SK-N-SH (cell line): ENCODE data around the gene UGT1A4. TPM values are rescaled to one million over a fixed set of nuclear protein-coding genes. Genes with fewer than 3 reads are reported as not detected.

Experiments used
- CTCF ChIA-PET: fragments of 300-600, 350-600 bp; formaldehyde crosslinking; extraction: SDS; loops from one replicate; lab custom pipeline; 2021; lab: Yijun Ruan, JAX
- POLR2A ChIA-PET: fragments of 350-600 bp; sonication (Branson Sonifier 250); formaldehyde crosslinking; extraction: SDS; loops from one replicate; lab custom pipeline; 2020; ENCODE audit warnings: antibody characterized with exemption, inconsistent platforms; lab: Yijun Ruan, JAX
- DNase-seq: peaks from one replicate; pipeline ENCODE4 v3.0.0; 2012
- H2AFZ ChIP-seq: fragments of 200-600 bp; sonication (generic); 2 replicates; pipeline ENCODE4 v1.8.1; 2016; ENCODE audit warnings: antibody characterized with exemption, mild to moderate bottlenecking, low read depth
- H3F3A ChIP-seq: fragments of 200-600 bp; sonication (generic); replicated peaks from 2 replicates; pipeline ENCODE3; 2016; ENCODE audit warnings: antibody characterized with exemption, mild to moderate bottlenecking; ENCODE audit not compliant: insufficient read depth
- H3K27ac ChIP-seq, 2 experiments: fragments of 200-500 bp in 1 of 2; fragments of 200-600 bp in 1 of 2; sonication (Bioruptor generic) in 1 of 2; sonication (generic), shearing (Covaris generic) in 1 of 2; 2 replicates each; pipeline versions ENCODE4 v1.5.1 to v1.6.1; 2014 to 2016; ENCODE audit warnings: low read depth in 2 of 2, inconsistent platforms in 1 of 2, low read length in 1 of 2, mild to moderate bottlenecking in 1 of 2, mixed read lengths in 1 of 2
- H3K27me3 ChIP-seq: fragments of 200-600 bp; sonication (generic), shearing (Covaris generic); 2 replicates; pipeline ENCODE4 v1.6.1; 2016; ENCODE audit warnings: mixed run types; ENCODE audit not compliant: insufficient read depth
- H3K36me3 ChIP-seq, 2 experiments: fragments of 200-500 bp in 1 of 2; fragments of 200-600 bp in 1 of 2; sonication (Bioruptor generic) in 1 of 2; sonication (generic) in 1 of 2; replicated peaks in 1 of 2; 2 replicates each; pipeline versions ENCODE3 to v1.5.1; 2014 to 2016; ENCODE audit warnings: low read length in 1 of 2, mild to moderate bottlenecking in 1 of 2; ENCODE audit not compliant: insufficient read depth in 2 of 2, control insufficient read depth in 1 of 2
- H3K4me1 ChIP-seq, 2 experiments: fragments of 200-500 bp in 1 of 2; fragments of 200-600 bp in 1 of 2; sonication (Bioruptor generic) in 1 of 2; sonication (generic), shearing (Covaris generic) in 1 of 2; 2 replicates each; pipeline versions ENCODE4 v1.5.1 to v1.6.1; 2014 to 2016; ENCODE audit warnings: low read depth in 1 of 2, low read length in 1 of 2, mixed run types in 1 of 2; ENCODE audit not compliant: insufficient read depth in 2 of 2, control insufficient read depth in 1 of 2
- H3K4me2 ChIP-seq: fragments of 200-600 bp; sonication (generic), shearing (Covaris generic); 2 replicates; pipeline ENCODE4 v1.6.1; 2017; ENCODE audit warnings: mixed run types
- H3K4me3 ChIP-seq, 2 experiments: fragments of 200-500 bp in 1 of 2; fragments of 200-600 bp in 1 of 2; sonication (Bioruptor generic) in 1 of 2; sonication (generic), shearing (Covaris generic) in 1 of 2; 2 replicates each; pipeline versions ENCODE4 v1.5.1 to v1.8.1; 2014 to 2016; ENCODE audit warnings: low read depth in 2 of 2, inconsistent platforms in 1 of 2, low read length in 1 of 2, mild to moderate bottlenecking in 1 of 2, mixed read lengths in 1 of 2, moderate library complexity in 1 of 2
- H3K79me2 ChIP-seq: fragments of 200-600 bp; sonication (generic); 2 replicates; pipeline ENCODE4 v1.8.1; 2017; ENCODE audit warnings: mild to moderate bottlenecking; ENCODE audit not compliant: insufficient read depth
- H3K9ac ChIP-seq: fragments of 200-600 bp; sonication (generic); 2 replicates; pipeline ENCODE4 v1.6.1; 2017; ENCODE audit warnings: mixed run types
- H3K9me2 ChIP-seq: fragments of 200-600 bp; sonication (generic); 2 replicates; pipeline ENCODE4 v1.6.1; 2017; ENCODE audit warnings: mixed run types
- H3K9me3 ChIP-seq: fragments of 200-600 bp; sonication (generic); 2 replicates; pipeline ENCODE4 v1.6.1; 2017; ENCODE audit warnings: mixed run types, mild to moderate bottlenecking, moderate library complexity
- H4K20me1 ChIP-seq: fragments of 200-600 bp; sonication (generic); 2 replicates; pipeline ENCODE4 v1.6.1; 2017; ENCODE audit warnings: mild to moderate bottlenecking, mixed run types; ENCODE audit not compliant: insufficient read depth
- CHD2 ChIP-seq: fragments of 150-350 bp; IDR thresholded peaks from 2 replicates; pipeline ENCODE4 v1.6.1; 2018; ENCODE audit warnings: low read length; ENCODE audit not compliant: partially characterized antibody
- ELF1 ChIP-seq: IDR thresholded peaks from 2 replicates; pipeline ENCODE4 v1.4.0; 2012
- FOSL2 ChIP-seq: IDR thresholded peaks from 2 replicates; pipeline ENCODE4 v1.4.0; 2012; ENCODE audit warnings: low read depth, mild to moderate bottlenecking, moderate library complexity, borderline replicate concordance
- FOXM1 ChIP-seq: IDR thresholded peaks from 2 replicates; pipeline ENCODE4 v1.4.0; 2012; ENCODE audit warnings: low read depth, mild to moderate bottlenecking
- MEF2A ChIP-seq: IDR thresholded peaks from 2 replicates; pipeline ENCODE4 v1.4.0; 2012; ENCODE audit warnings: low read depth, borderline replicate concordance
- NFIC ChIP-seq: IDR thresholded peaks from 2 replicates; pipeline ENCODE4 v1.4.0; 2012; ENCODE audit warnings: borderline replicate concordance
- POLR2AphosphoS5 ChIP-seq: IDR thresholded peaks from 2 replicates; pipeline ENCODE4 v1.6.1; 2012; ENCODE audit warnings: low read depth, low read length
- RAD21 ChIP-seq: IDR thresholded peaks from 2 replicates; pipeline ENCODE4 v1.6.1; 2012; ENCODE audit warnings: mild to moderate bottlenecking, low read length
- RCOR1 ChIP-seq: fragments of 150-350 bp; IDR thresholded peaks from 2 replicates; pipeline ENCODE4 v1.6.1; 2017; ENCODE audit warnings: antibody characterized with exemption, low read length
- RFX5 ChIP-seq: IDR thresholded peaks from 2 replicates; pipeline ENCODE4 v1.6.1; 2012; ENCODE audit warnings: mild to moderate bottlenecking, improper control_type of control experiment, low read length
- RXRA ChIP-seq: IDR thresholded peaks from 2 replicates; pipeline ENCODE4 v1.4.0; 2012; ENCODE audit warnings: low read depth, mild to moderate bottlenecking, borderline replicate concordance
- SIN3A ChIP-seq: IDR thresholded peaks from 2 replicates; pipeline ENCODE4 v1.6.1; 2012; ENCODE audit warnings: low read depth, mild to moderate bottlenecking, low read length, moderate library complexity, borderline replicate concordance
- SMC3 ChIP-seq: IDR thresholded peaks from 2 replicates; pipeline ENCODE4 v1.6.1; 2012; ENCODE audit warnings: low read depth, low read length, improper control_type of control experiment
- TAF1 ChIP-seq: IDR thresholded peaks from 2 replicates; pipeline ENCODE4 v1.6.1; 2012; ENCODE audit warnings: low read depth, mild to moderate bottlenecking, low read length, moderate library complexity, borderline replicate concordance
- WGBS: methylation state at CpG from one replicate; pipeline ENCODE4 v1.1.6; 2017; ENCODE audit warnings: low lambda C conversion rate; 5-methylcytosine and 5-hydroxymethylcytosine counted together
- polyA plus RNA-seq, 3 experiments: library from polyadenylated mRNA; depleted of rRNA; stranded (reverse); fragments of >200 nt; gene quantifications; 2 replicates each; pipeline ENCODE4 v1.2.3, GENCODE V29; 2012
- TF ChIP-seq, protein P1 (sequence below): fragments of 150-350 bp; IDR thresholded peaks from 2 replicates; pipeline ENCODE4 v1.6.1; 2016; ENCODE audit warnings: mild to moderate bottlenecking, low read depth, low read length
- TF ChIP-seq, protein P2 (sequence below): IDR thresholded peaks from 2 replicates; pipeline ENCODE4 v1.4.0; 2012; ENCODE audit warnings: low read depth, borderline replicate concordance
- TF ChIP-seq, protein P3 (sequence below): fragments of 150-350 bp; IDR thresholded peaks from 2 replicates; pipeline ENCODE4 v1.6.1; 2017; ENCODE audit warnings: antibody characterized with exemption, low read length, low read depth, borderline replicate concordance

UGT1A4 gene
- polyA plus RNA-seq, 1 of the 3 experiments (the other 2 are of a cell fraction): not detected

DNA sequence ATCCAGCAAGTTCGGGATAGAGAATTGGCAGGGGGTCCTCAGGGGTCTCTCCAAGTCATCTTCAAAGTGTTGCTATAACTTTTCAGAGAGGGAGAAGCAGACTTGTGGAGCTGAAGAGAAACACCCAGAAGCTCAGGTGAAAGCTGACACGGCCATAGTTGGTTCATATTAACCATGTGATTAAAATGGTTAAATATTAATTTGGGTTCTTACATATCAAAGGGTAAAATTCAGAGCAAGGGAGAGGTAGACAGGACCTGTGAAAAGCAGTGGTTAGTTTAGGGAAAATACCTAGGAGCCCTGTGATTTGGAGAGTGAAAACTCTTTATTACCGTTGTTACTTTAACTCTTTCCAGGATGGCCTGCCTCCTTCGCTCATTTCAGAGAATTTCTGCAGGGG, 25.9 kb upstream of the UGT1A4 start, which contains the start of gene UGT1A6 (continued):
- TF ChIP-seq, protein P1, sequence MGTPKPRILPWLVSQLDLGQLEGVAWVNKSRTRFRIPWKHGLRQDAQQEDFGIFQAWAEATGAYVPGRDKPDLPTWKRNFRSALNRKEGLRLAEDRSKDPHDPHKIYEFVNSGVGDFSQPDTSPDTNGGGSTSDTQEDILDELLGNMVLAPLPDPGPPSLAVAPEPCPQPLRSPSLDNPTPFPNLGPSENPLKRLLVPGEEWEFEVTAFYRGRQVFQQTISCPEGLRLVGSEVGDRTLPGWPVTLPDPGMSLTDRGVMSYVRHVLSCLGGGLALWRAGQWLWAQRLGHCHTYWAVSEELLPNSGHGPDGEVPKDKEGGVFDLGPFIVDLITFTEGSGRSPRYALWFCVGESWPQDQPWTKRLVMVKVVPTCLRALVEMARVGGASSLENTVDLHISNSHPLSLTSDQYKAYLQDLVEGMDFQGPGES: no peak
- no peak for TF ChIP-seq CHD2
- no peak for TF ChIP-seq RXRA
- TF ChIP-seq, protein P2, sequence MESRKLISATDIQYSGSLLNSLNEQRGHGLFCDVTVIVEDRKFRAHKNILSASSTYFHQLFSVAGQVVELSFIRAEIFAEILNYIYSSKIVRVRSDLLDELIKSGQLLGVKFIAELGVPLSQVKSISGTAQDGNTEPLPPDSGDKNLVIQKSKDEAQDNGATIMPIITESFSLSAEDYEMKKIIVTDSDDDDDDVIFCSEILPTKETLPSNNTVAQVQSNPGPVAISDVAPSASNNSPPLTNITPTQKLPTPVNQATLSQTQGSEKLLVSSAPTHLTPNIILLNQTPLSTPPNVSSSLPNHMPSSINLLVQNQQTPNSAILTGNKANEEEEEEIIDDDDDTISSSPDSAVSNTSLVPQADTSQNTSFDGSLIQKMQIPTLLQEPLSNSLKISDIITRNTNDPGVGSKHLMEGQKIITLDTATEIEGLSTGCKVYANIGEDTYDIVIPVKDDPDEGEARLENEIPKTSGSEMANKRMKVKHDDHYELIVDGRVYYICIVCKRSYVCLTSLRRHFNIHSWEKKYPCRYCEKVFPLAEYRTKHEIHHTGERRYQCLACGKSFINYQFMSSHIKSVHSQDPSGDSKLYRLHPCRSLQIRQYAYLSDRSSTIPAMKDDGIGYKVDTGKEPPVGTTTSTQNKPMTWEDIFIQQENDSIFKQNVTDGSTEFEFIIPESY: no peak
- TF ChIP-seq ELF1: no peak
- no peak for TF ChIP-seq TAF1
- TF ChIP-seq SIN3A: no peak

DNA sequence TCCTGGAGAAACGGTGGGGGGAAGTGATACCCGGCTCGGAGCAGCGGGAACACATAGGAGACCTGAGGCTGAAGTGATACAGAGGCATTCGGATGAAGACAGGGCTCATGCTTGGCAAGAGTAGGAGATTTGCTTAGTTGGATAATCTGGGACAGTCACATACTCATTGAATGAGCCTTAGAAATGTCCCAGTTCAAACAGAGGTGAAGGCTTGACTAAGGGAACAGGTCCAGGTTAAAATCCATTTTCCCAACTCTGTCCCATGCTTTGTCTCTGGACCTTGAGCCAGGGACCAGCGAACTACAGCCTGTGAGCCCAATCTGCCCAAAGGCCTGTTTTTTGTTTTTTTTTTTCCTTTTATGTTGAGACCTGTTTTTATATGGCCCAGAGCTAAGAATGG, 24.6 kb upstream of the UGT1A4 start:
- Histone ChIP-seq H3F3A (no peaks in the 10 kb centered on the region), H3K4me3 (no peak overlapping the region), H3K4me2 (no peak overlapping the region), H3K9me3 (no peaks in the 10 kb centered on the region), H3K4me1 (no peaks in the 10 kb centered on the region), H3K27ac (no peak overlapping the region), H2AFZ (no peak overlapping the region), H3K36me3 (no peaks in the 10 kb centered on the region), H4K20me1 (no peaks in the 10 kb centered on the region), H3K79me2 (no peaks in the 10 kb centered on the region), H3K9ac (no peak overlapping the region), H3K27me3 (no peaks in the 10 kb centered on the region), H3K9me2 (no peaks in the 10 kb centered on the region)
- 72% methylated on average over 6 of the region's 6 CpGs for WGBS
- no peak for DNase-seq
- POLR2A ChIA-PET: no interaction called here
- TF ChIP-seq POLR2AphosphoS5 (no peak), FOSL2 (no peak), MEF2A (no peak), NFIC (no peak), SMC3 (no peak), CHD2 (no peak), ELF1 (no peak), TAF1 (no peak), RCOR1 (no peak), FOXM1 (no peak), RAD21 (no peak), RFX5 (no peak)
- TF ChIP-seq, protein P3, sequence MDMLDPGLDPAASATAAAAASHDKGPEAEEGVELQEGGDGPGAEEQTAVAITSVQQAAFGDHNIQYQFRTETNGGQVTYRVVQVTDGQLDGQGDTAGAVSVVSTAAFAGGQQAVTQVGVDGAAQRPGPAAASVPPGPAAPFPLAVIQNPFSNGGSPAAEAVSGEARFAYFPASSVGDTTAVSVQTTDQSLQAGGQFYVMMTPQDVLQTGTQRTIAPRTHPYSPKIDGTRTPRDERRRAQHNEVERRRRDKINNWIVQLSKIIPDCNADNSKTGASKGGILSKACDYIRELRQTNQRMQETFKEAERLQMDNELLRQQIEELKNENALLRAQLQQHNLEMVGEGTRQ: no peak
- CTCF ChIA-PET: no interaction called here
